HG03135 (cell line): ENCODE data around the gene ZNF394.

Source experiments
- ATAC-seq: cut with Tn5 transposase; IDR thresholded peaks from one replicate; pipeline ENCODE4 v1.9.1; 2021; ENCODE audit warnings: mild to moderate bottlenecking, moderate library complexity; ENCODE audit not compliant: unreplicated experiment

Gene ZNF394

GRCh38 chr7:99497766-99498545 lies 2.1 kb downstream of the ZNF394 start:
- ATAC-seq = no peak

- no peak for ATAC-seq
Observed at GRCh38 chr7:99493823-99494222, 6.3 kb downstream of the ZNF394 start.

- ATAC-seq = no peak
Observed at GRCh38 chr7:99490878-99491277, 9.2 kb downstream of the ZNF394 start.

- no peak for ATAC-seq
Observed at GRCh38 chr7:99489235-99489634, 10.8 kb downstream of the ZNF394 start.

GRCh38 chr7:99485094-99485493 lies 15.0 kb downstream of the ZNF394 start:
- no peak for ATAC-seq

GRCh38 chr7:99478464-99479440 lies 21.3 kb downstream of the ZNF394 start:
- no peak for ATAC-seq

GRCh38 chr7:99476107-99476506 lies 24.0 kb downstream of the ZNF394 start:
- ATAC-seq = no peak

GRCh38 chr7:99473315-99473596 lies 26.8 kb downstream of the ZNF394 start:
- ATAC-seq = no peak

GRCh38 chr7:99472561-99473314 lies 27.3 kb downstream of the ZNF394 start, which contains the start of gene ZNF789:
TSS of gene ZNF789 (plus strand) at chr7:99472890. CDS start at chr7:99476457, 3,567 bp downstream.
- ATAC-seq = peak; percentile 96

GRCh38 chr7:99469381-99470065 lies 30.6 kb downstream of the ZNF394 start:
- no peak for ATAC-seq

GRCh38 chr7:99468336-99468918 lies 31.7 kb downstream of the ZNF394 start:
- ATAC-seq = no peak

GRCh38 chr7:99465421-99465768 lies 34.7 kb downstream of the ZNF394 start:
- no peak for ATAC-seq

- no peak for ATAC-seq
Observed at GRCh38 chr7:99461221-99461620, 38.9 kb downstream of the ZNF394 start.

- no peak for ATAC-seq
Observed at GRCh38 chr7:99460651-99461050, 39.4 kb downstream of the ZNF394 start.

GRCh38 chr7:99459087-99459486 lies 41.0 kb downstream of the ZNF394 start:
- no peak for ATAC-seq

GRCh38 chr7:99457650-99458493 lies 42.2 kb downstream of the ZNF394 start:
- ATAC-seq = no peak

GRCh38 chr7:99457050-99457649 lies 42.9 kb downstream of the ZNF394 start:
- ATAC-seq = no peak

- no peak for ATAC-seq
Observed at GRCh38 chr7:99456288-99456687, 43.8 kb downstream of the ZNF394 start.

GRCh38 chr7:99455874-99456273 lies 44.2 kb downstream of the ZNF394 start:
- no peak for ATAC-seq
